Bone marrow (tissue), 2 donors: ENCODE data around the gene NEGR1.

Experiments used
- DNase-seq, 2 donors: peaks; one replicate each; lab custom pipeline; 2025; lab: John Stamatoyannopoulos, UW

NEGR1 gene

GRCh38 chr1:71463144-71463543, 819.2 kb downstream of the NEGR1 start:
- no peak for DNase-seq

GRCh38 chr1:71462247-71462646, 820.1 kb downstream of the NEGR1 start:
- DNase-seq = no peak

GRCh38 chr1:71461416-71461815, 820.9 kb downstream of the NEGR1 start:
- no peak for DNase-seq

- DNase-seq = no peak
These were observed 833.9 kb downstream of the NEGR1 start for GRCh38 chr1:71448444-71448843.

GRCh38 chr1:71438626-71439025, 843.7 kb downstream of the NEGR1 start:
- DNase-seq = no peak

GRCh38 chr1:71435951-71436350, 846.4 kb downstream of the NEGR1 start:
- no peak for DNase-seq

- no peak for DNase-seq
These were observed 848.1 kb downstream of the NEGR1 start for GRCh38 chr1:71434240-71434639.

GRCh38 chr1:71428029-71428428, 854.3 kb downstream of the NEGR1 start:
- DNase-seq = no peak

- no peak for DNase-seq
These were observed 855.3 kb downstream of the NEGR1 start for GRCh38 chr1:71427066-71427465.

GRCh38 chr1:71424536-71424935, 857.8 kb downstream of the NEGR1 start:
- no peak for DNase-seq

GRCh38 chr1:71422221-71422620, 860.1 kb downstream of the NEGR1 start:
- no peak for DNase-seq

- DNase-seq = no peak
These were observed 864.9 kb downstream of the NEGR1 start for GRCh38 chr1:71417421-71417820.

GRCh38 chr1:71414179-71414578, 868.2 kb downstream of the NEGR1 start:
- DNase-seq = no peak

- no peak for DNase-seq
These were observed 868.7 kb downstream of the NEGR1 start for GRCh38 chr1:71413441-71414175.

- DNase-seq = no peak
These were observed 882.3 kb downstream of the NEGR1 start for GRCh38 chr1:71400050-71400449.

GRCh38 chr1:71399594-71399993, 882.7 kb downstream of the NEGR1 start:
- no peak for DNase-seq

- no peak for DNase-seq
These were observed 889.0 kb downstream of the NEGR1 start for GRCh38 chr1:71393301-71393700.

GRCh38 chr1:71390518-71390917, 891.8 kb downstream of the NEGR1 start:
- DNase-seq = no peak

- no peak for DNase-seq
These were observed 904.5 kb downstream of the NEGR1 start for GRCh38 chr1:71377886-71378285.

- no peak for DNase-seq
These were observed 909.8 kb downstream of the NEGR1 start for GRCh38 chr1:71372496-71372895.

- DNase-seq = no peak
These were observed 910.8 kb downstream of the NEGR1 start for GRCh38 chr1:71371581-71371980.

- no peak for DNase-seq
These were observed 918.1 kb downstream of the NEGR1 start for GRCh38 chr1:71364236-71364635.

- no peak for DNase-seq
These were observed 919.6 kb downstream of the NEGR1 start for GRCh38 chr1:71362691-71363090.

GRCh38 chr1:71362076-71362475, 920.3 kb downstream of the NEGR1 start:
- DNase-seq = no peak
